Lower leg skin (tissue), 4 donors: ENCODE measurements around the gene BRK1. TPM values are rescaled to one million over a fixed set of nuclear protein-coding genes. Genes with fewer than 3 reads are reported as not detected.
"Not testable (repeated sequence)": the region's sequence is repeated elsewhere in the genome, so short reads cannot be mapped to it uniquely, and the experiment has no call there.

ENCODE experiments used
- DNase-seq, 2 donors: peaks; one replicate each; pipeline ENCODE4 v3.0.0-alpha.2; 2019; ENCODE audit warnings: low spot score in 2 of 2
- H3K4me3 ChIP-seq: fragments of 200-600 bp; sonication (generic); 2 replicates; pipeline ENCODE4 v1.5.1; 2017; ENCODE audit warnings: mild to moderate bottlenecking, low read depth; ENCODE audit not compliant: poor library complexity, severe bottlenecking
- CTCF ChIP-seq, 3 donors: fragments of 450-650 bp; IDR thresholded peaks; one replicate each; pipeline ENCODE4 v1.5.1; 2016; ENCODE audit warnings: antibody characterized with exemption in 3 of 3, mild to moderate bottlenecking in 3 of 3, moderate library complexity in 2 of 3
- POLR2A ChIP-seq, 2 donors: fragments of 450-650 bp; IDR thresholded peaks; one replicate each; pipeline ENCODE4 v1.6.1; 2016 to 2017; ENCODE audit warnings: antibody characterized with exemption in 2 of 2, mild to moderate bottlenecking in 1 of 2, moderate library complexity in 1 of 2
- WGBS, 2 donors: methylation state at CpG; one replicate each; pipeline ENCODE4 v1.1.5; 2018; 5-methylcytosine and 5-hydroxymethylcytosine counted together
- intact Hi-C: fragments of 100-400 bp; cut with DNase I; formaldehyde crosslinking; loops from one replicate; pipeline ENCODE4 v1.15.0; 2023; ENCODE audit warnings: low total_unique reads
- total RNA-seq, 4 donors: library from RNA; depleted of rRNA; stranded (reverse); fragments of >200 nt; gene quantifications; one replicate each; pipeline ENCODE4 v1.1.0, GENCODE V29; 2016

BRK1 gene
- total RNA-seq, 4 donors from 2014 or later: 48.0 to 111 (median 78.7) TPM

GRCh38 chr3:10116138-10116460 lies 624 bp downstream of the BRK1 start:
- WGBS, 2 donors: 0 to 1% methylated on average over 10 of the region's 10 CpGs
- intact Hi-C loops: no loop called here
- no peak for TF ChIP-seq CTCF (IDR thresholded peaks at IDR 0.05)
- TF ChIP-seq POLR2A (IDR thresholded peaks at IDR 0.05): no peak
- H3K4me3 ChIP-seq: peak overlapping the region; percentile 89
- DNase-seq: no peak

- no peak for DNase-seq
- intact Hi-C loops: no loop called here
- 84 to 86% methylated on average over 4 of the region's 4 CpGs for WGBS, 2 donors
These were observed 1.5 kb downstream of the BRK1 start for GRCh38 chr3:10116928-10117327.

GRCh38 chr3:10119376-10119775 lies 3.9 kb downstream of the BRK1 start:
- WGBS, 2 donors: 81 to 83% methylated on average over 4 of the region's 4 CpGs
- intact Hi-C loops: no loop called here
- no peak for DNase-seq
- no peak overlapping the region for H3K4me3 ChIP-seq
- TF ChIP-seq POLR2A (IDR thresholded peaks at IDR 0.05): no peak

More at GRCh38 chr3:10116928-10117327, 1.5 kb downstream of the BRK1 start:
- no peak overlapping the region for H3K4me3 ChIP-seq
- TF ChIP-seq POLR2A (IDR thresholded peaks at IDR 0.05) (no peak), CTCF (IDR thresholded peaks at IDR 0.05) (no peak)

- DNase-seq: no peak
- H3K4me3 ChIP-seq: no peak overlapping the region
- 93 to 97% methylated on average over 2 of the region's 2 CpGs for WGBS, 2 donors
- intact Hi-C loops: no loop called here
- TF ChIP-seq POLR2A (IDR thresholded peaks at IDR 0.05) (no peak), CTCF (IDR thresholded peaks at IDR 0.05) (no peak)
These were observed 5.6 kb downstream of the BRK1 start for GRCh38 chr3:10121064-10121463.

GRCh38 chr3:10122724-10123123 lies 7.2 kb downstream of the BRK1 start:
- TF ChIP-seq CTCF (IDR thresholded peaks at IDR 0.05): no peak
- TF ChIP-seq POLR2A (IDR thresholded peaks at IDR 0.05): no peak
- no peak overlapping the region for H3K4me3 ChIP-seq
- no peak for DNase-seq
- WGBS, 2 donors: 89 to 90% methylated on average over 4 of the region's 4 CpGs
- intact Hi-C loops: no loop called here

GRCh38 chr3:10135872-10136271 lies 20.4 kb downstream of the BRK1 start:
- H3K4me3 ChIP-seq, intact Hi-C loops, DNase-seq: not testable (repeated sequence)
- 91 to 95% methylated on average over 9 of the region's 9 CpGs for WGBS, 2 donors

- TF ChIP-seq POLR2A (IDR thresholded peaks at IDR 0.05) (no peak), CTCF (IDR thresholded peaks at IDR 0.05) (no peak)
- 89 to 93% methylated on average over 14 to 25 of the region's 25 CpGs for WGBS, 2 donors
- no peak overlapping the region for H3K4me3 ChIP-seq
- intact Hi-C loops: no loop called here
- no peak for DNase-seq
These were observed 21.0 kb downstream of the BRK1 start for GRCh38 chr3:10136426-10137005.
